Gastrocnemius medialis (tissue), 4 donors: ENCODE data around the gene KRT1.

Experiments
- POLR2A ChIP-seq, 2 donors: fragments of 450-650 bp; IDR thresholded peaks; one replicate each; pipeline ENCODE4 v1.6.1; 2017; ENCODE audit warnings: antibody characterized with exemption in 2 of 2, mild to moderate bottlenecking in 2 of 2, moderate library complexity in 2 of 2
- TF ChIP-seq, protein P1 (sequence below), 5 experiments: fragments of 450-650 bp in 3 of 5; fragments of 200-600 bp in 2 of 5; sonication (generic) in 2 of 5; IDR thresholded peaks in 4 of 5; conservative IDR thresholded peaks in 1 of 5; 1 replicate in 4 of 5; 2 replicates in 1 of 5; pipeline ENCODE4 v1.5.1; 2016 to 2019; ENCODE audit warnings: antibody characterized with exemption in 5 of 5, mild to moderate bottlenecking in 3 of 5, moderate library complexity in 3 of 5

DNA sequence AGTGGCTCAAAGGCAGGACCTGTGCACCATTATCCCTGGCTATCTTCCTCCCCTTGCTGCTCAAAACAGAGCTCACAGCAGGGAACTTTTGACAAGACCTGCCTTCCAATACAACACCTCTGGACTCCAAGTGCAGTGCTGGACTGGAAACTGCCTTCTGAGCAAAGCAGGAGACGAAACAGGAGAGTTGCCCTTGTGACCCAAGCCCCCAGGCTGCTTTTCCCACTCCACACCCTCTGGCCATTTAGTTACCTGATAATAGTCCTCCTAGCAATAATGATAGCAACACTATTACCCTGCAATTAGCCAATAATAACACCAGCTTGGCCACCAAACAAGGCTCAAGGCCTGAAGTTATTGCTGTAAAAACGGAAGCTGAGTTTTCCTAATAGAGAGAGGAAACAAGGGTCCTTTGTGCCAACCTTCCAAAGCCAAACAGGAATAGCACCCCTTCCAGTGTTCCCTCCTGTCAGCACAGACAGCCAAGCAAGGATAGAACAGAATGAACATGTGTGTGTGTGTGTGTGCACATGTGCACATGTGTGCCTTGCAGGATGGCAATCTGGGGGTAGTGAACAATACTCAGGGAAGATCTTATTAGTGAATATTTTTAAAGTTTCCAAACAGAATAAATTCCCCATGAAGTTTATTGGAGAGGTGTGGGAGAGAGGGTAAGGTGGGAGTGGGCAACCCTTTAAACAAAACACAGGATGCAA is 52.7 kb downstream of the KRT1 start:
- no peak for TF ChIP-seq POLR2A (IDR thresholded peaks at IDR 0.05)
- TF ChIP-seq, protein P1, sequence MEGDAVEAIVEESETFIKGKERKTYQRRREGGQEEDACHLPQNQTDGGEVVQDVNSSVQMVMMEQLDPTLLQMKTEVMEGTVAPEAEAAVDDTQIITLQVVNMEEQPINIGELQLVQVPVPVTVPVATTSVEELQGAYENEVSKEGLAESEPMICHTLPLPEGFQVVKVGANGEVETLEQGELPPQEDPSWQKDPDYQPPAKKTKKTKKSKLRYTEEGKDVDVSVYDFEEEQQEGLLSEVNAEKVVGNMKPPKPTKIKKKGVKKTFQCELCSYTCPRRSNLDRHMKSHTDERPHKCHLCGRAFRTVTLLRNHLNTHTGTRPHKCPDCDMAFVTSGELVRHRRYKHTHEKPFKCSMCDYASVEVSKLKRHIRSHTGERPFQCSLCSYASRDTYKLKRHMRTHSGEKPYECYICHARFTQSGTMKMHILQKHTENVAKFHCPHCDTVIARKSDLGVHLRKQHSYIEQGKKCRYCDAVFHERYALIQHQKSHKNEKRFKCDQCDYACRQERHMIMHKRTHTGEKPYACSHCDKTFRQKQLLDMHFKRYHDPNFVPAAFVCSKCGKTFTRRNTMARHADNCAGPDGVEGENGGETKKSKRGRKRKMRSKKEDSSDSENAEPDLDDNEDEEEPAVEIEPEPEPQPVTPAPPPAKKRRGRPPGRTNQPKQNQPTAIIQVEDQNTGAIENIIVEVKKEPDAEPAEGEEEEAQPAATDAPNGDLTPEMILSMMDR (IDR thresholded peaks at IDR 0.05 in 4 of 5, conservative IDR thresholded peaks at IDR 0.05 in 1 of 5) = no peak
